Skeletal muscle tissue (tissue), 4 donors: ENCODE data around the gene GH1. TPM values are rescaled to one million over a fixed set of nuclear protein-coding genes. Genes with fewer than 3 reads are reported as not detected.
A peak's percentile ranks its signal among the peaks of the same experiment; 100 is the strongest.
"Not testable (repeated sequence)": the region's sequence is repeated elsewhere in the genome, so short reads cannot be mapped to it uniquely, and the experiment has no call there.

Experiments used
- H3K27ac ChIP-seq: one replicate; pipeline ENCODE4 v1.7.0; 2013; ENCODE audit warnings: mild to moderate bottlenecking, low read depth, low read length, inconsistent platforms
- H3K27me3 ChIP-seq, 3 donors: one replicate each; pipeline ENCODE4 v1.7.0; 2013; ENCODE audit warnings: low read length in 3 of 3; ENCODE audit not compliant: control insufficient read depth in 3 of 3, insufficient read depth in 3 of 3
- H3K36me3 ChIP-seq, 3 donors: one replicate each; pipeline ENCODE4 v1.7.0; 2013; ENCODE audit warnings: low read length in 3 of 3; ENCODE audit not compliant: control insufficient read depth in 3 of 3, insufficient read depth in 3 of 3
- H3K4me1 ChIP-seq, 3 donors: one replicate each; pipeline ENCODE4 v1.7.0; 2013; ENCODE audit warnings: low read length in 3 of 3, mild to moderate bottlenecking in 3 of 3; ENCODE audit not compliant: control insufficient read depth in 3 of 3, insufficient read depth in 3 of 3
- H3K4me3 ChIP-seq, 3 donors: one replicate each; pipeline ENCODE4 v1.7.0; 2013; ENCODE audit warnings: low read length in 3 of 3
- H3K9ac ChIP-seq, 3 donors: one replicate each; pipeline ENCODE4 v1.7.0; 2013; ENCODE audit warnings: low read length in 3 of 3, mild to moderate bottlenecking in 3 of 3, moderate library complexity in 2 of 3, low read depth in 1 of 3
- H3K9me3 ChIP-seq, 3 donors: one replicate each; pipeline ENCODE4 v1.7.0; 2013; ENCODE audit warnings: low read length in 3 of 3; ENCODE audit not compliant: control insufficient read depth in 3 of 3
- total RNA-seq: library from RNA; depleted of rRNA; stranded (reverse); fragments of >200 nt; gene quantifications from one replicate; pipeline ENCODE4 v1.2.3, GENCODE V29; 2014
- donor health status: Osteomylitis.

Gene GH1
- total RNA-seq, 1 donor from 2014 or later: not detected

DNA sequence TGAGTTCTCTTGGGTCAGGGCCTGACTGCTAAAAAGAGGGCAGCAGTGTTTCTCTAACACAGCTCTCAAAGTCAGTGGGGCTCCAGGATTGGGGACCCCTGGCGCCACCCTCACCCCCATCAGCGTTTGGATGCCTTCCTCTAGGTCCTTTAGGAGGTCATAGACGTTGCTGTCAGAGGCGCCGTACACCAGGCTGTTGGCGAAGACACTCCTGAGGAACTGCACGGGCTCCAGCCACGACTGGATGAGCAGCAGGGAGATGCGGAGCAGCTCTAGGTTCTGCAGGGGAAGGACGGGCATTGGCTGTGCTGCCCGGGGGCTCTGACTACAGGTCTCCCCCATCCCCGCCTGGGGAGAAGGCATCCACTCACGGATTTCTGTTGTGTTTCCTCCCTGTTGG, 993 bp downstream of the GH1 start:
- Histone ChIP-seq H3K27ac (no peak overlapping the region), H3K27me3 (peaks cover 0 to 5% (median 0%) of the 10 kb centered on the region in 3 donors), H3K4me1 (peaks cover 8 to 11% (median 8%) of the 10 kb centered on the region in 3 donors), H3K4me3 (no peak overlapping the region), H3K9me3 (no peaks in the 10 kb centered on the region), H3K9ac (no peak overlapping the region), H3K36me3 (no peaks in the 10 kb centered on the region)

DNA sequence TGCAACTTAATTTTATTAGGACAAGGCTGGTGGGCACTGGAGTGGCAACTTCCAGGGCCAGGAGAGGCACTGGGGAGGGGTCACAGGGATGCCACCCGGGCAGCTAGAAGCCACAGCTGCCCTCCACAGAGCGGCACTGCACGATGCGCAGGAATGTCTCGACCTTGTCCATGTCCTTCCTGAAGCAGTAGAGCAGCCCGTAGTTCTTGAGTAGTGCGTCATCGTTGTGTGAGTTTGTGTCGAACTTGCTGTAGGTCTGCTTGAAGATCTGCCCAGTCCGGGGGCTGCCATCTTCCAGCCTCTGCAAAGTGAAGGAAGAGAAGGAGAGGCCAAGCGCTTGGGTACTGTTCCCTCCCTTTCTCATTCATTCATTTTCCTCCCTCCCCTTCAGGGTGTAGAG, 1.4 kb downstream of the GH1 start:
- H3K4me1 ChIP-seq: peaks cover 8 to 11% (median 8%) of the 10 kb centered on the region in 3 donors
- H3K9ac ChIP-seq, H3K36me3 ChIP-seq, H3K27ac ChIP-seq, H3K9me3 ChIP-seq, H3K27me3 ChIP-seq, H3K4me3 ChIP-seq: not testable (repeated sequence)

DNA sequence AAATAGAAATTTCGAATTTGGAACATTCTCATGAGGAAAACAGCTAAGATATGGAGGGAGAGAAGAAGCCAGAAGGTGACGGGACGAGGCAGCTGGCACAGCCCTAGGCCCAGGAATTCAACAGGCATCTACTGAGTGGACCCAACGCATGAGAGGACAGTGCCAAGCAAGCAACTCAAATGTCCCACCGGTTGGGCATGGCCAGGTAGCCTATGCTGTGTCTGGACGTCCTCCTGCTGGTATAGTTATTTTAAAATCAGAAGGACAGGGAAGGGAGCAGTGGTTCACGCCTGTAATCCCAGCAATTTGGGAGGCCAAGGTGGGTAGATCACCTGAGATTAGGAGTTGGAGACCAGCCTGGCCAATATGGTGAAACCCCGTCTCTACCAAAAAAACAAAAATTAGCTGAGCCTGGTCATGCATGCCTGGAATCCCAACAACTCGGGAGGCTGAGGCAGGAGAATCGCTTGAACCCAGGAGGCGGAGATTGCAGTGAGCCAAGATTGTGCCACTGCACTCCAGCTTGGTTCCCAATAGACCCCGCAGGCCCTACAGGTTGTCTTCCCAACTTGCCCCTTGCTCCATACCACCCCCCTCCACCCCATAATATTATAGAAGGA, 2.0 kb downstream of the GH1 start:
- peak overlapping the region in 1 of 3 donors; percentile 57 for H3K9ac ChIP-seq
- peaks cover 8 to 11% (median 8%) of the 10 kb centered on the region in 3 donors for H3K4me1 ChIP-seq
- H3K27ac ChIP-seq: no peak overlapping the region
- no peaks in the 10 kb centered on the region for H3K36me3 ChIP-seq
- no peaks in the 10 kb centered on the region for H3K9me3 ChIP-seq
- H3K27me3 ChIP-seq: peaks cover 0 to 5% (median 0%) of the 10 kb centered on the region in 3 donors
- H3K4me3 ChIP-seq: no peak overlapping the region

DNA sequence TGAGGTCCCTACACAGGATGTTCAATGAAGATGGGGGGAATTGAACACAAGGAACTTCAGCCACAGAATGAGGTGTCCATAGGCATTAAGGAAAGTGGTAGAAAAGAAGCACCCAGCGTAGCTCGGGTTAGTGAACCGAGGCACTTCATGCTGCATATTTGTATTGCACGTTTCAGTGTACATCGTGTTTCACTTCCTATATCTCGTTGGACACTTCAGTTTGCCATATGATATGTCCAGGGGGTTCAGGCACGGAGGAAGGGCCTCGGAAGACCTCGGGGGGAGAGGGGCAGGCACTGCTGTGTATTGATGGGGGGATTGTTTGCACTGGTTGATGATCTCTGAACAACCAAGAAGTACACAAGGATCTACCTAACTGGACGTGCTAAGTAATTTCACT, 2.9 kb downstream of the GH1 start:
- not testable (repeated sequence) for H3K36me3 ChIP-seq, H3K9ac ChIP-seq, H3K27me3 ChIP-seq, H3K9me3 ChIP-seq, H3K4me3 ChIP-seq, H3K27ac ChIP-seq
- H3K4me1 ChIP-seq: peaks cover 8 to 11% (median 8%) of the 10 kb centered on the region in 3 donors

DNA sequence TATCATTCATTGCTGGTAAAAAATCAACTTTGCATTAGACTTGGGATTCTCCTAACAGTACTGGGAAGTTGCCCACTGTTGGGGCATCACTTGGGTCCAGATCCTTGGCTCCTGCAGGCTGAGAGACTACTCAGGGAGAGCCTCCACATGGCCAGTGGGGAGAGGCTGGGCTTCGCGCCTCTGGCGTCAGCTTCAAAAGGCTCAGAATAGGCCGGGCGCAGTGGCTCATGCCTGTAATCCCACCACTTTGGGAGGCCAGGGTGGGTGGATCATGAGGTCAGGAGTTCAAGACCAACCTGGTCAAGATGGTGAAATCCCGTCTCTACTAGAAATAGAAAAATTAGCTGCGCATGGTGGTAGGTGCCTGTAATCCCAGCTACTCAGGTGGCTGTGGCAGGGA, 4.2 kb downstream of the GH1 start:
- H3K4me3 ChIP-seq: no peak overlapping the region
- no peaks in the 10 kb centered on the region for H3K36me3 ChIP-seq
- no peak overlapping the region for H3K27ac ChIP-seq
- peaks cover 7 to 11% (median 8%) of the 10 kb centered on the region in 3 donors for H3K4me1 ChIP-seq
- peaks cover 0 to 12% (median 5%) of the 10 kb centered on the region in 3 donors for H3K27me3 ChIP-seq
- H3K9me3 ChIP-seq: no peaks in the 10 kb centered on the region
- H3K9ac ChIP-seq: no peak overlapping the region

DNA sequence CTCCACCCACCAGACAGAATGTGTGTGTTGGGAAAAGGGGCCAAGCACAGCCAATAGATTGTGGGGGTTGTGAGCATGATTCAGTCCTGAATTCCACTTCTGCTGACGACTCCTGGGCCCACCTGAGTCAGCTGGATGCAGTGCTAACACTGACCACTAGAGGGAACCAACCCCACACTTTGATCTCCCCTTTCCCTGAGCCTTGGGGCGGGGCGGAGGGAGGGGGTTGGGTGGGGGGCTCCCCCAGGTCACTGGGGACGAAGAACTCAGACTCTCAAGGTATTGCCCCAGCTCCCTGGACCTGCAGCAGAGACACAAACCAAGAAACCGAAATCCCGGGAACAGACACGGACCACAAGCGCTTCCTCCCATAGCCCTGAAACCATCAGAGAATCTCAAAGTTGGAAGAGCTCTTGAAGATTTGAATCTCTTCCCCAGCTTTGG, 7.0 kb downstream of the GH1 start:
- Histone ChIP-seq H3K36me3 (no peaks in the 10 kb centered on the region), H3K4me3 (no peak overlapping the region), H3K9ac (no peak overlapping the region), H3K27ac (no peak overlapping the region), H3K4me1 (peaks cover 0 to 2% (median 0%) of the 10 kb centered on the region in 3 donors), H3K27me3 (peaks cover 0 to 12% (median 2%) of the 10 kb centered on the region in 3 donors), H3K9me3 (no peaks in the 10 kb centered on the region)

DNA sequence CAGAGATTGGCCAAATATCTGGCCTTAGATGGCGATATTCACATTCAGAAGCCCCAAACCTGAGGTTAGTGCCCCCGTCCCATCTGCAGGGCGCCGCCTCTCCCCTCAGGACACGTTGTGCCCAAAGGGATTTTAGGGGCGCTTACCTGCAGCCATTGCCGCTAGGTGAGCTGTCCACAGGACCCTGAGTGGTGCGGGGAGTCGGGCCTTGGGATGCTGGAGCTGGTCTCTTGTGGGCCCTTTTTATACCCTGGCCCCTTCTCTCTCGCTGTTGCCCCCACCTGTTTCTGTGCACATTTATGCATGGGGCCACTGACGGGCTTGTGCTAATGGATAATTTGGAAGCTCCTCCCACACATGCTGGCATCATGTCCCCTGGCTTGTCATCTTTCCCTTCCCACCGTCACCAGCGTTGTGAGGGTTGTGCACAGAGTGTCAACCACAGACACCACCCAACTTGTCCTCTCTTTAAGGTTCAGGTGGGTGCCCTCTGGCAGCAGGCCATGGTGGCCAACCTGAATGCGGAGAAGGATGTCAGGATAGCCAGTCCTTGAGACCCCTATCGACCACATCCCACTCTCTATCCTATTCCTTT, 7.5 kb downstream of the GH1 start, which contains the start of gene CSHL1:
Gene CSHL1, minus strand, starts transcription at position 218 of the 595 bp plus-strand sequence. Its CDS starts 62 bp downstream, at position 156.
- Histone ChIP-seq H3K4me1 (no peaks in the 10 kb centered on the region), H3K27ac (no peak within 1 kb of the TSS), H3K9ac (no peak within 1 kb of the TSS), H3K4me3 (no peak within 1 kb of the TSS), H3K27me3 (peaks cover 0 to 12% (median 0%) of the 10 kb centered on the region in 3 donors), H3K9me3 (no peaks in the 10 kb centered on the region), H3K36me3 (no peaks in the 10 kb centered on the region)

DNA sequence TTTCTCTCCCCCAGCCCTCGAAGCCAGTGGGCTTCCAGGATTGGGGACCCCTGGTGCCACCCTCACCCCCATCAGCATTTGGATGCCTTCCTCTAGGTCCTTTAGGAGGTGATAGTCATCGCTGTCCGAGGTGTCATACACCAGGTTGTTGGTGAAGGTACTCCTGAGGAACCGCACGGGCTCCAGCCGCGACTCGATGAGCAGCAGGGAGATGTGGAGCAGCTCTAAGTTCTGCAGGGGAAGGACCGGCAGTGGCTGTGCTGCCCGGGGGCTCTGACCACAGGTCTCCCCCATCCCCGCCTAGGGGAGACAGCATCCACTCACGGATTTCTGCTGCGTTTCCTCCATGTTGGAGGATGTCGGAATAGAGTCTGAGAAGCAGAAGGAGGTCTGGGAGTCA, 8.5 kb downstream of the GH1 start:
- Histone ChIP-seq H3K4me1 (no peaks in the 10 kb centered on the region), H3K4me3 (no peak overlapping the region), H3K9ac (no peak overlapping the region), H3K27me3 (peaks cover 0 to 12% (median 0%) of the 10 kb centered on the region in 3 donors), H3K36me3 (no peaks in the 10 kb centered on the region), H3K27ac (no peak overlapping the region), H3K9me3 (no peaks in the 10 kb centered on the region)

DNA sequence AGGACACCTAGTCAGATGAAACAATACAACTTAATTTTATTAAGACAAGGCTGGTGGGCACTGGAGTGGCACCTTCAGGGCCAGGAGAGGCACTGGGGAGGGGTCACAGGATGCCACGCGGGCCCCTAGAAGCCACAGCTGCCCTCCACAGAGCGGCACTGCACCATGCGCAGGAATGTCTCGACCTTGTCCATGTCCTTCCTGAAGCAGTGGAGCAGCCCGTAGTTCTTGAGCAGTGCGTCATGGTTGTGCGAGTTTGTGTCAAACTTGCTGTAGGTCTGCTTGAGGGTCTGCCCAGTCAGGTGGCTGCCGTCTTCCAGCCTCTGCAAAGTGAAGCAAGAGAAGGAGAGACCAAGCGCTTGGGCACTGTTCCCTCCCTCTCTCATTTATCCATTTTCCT, 9.1 kb downstream of the GH1 start:
- H3K36me3 ChIP-seq: not testable (repeated sequence)

DNA sequence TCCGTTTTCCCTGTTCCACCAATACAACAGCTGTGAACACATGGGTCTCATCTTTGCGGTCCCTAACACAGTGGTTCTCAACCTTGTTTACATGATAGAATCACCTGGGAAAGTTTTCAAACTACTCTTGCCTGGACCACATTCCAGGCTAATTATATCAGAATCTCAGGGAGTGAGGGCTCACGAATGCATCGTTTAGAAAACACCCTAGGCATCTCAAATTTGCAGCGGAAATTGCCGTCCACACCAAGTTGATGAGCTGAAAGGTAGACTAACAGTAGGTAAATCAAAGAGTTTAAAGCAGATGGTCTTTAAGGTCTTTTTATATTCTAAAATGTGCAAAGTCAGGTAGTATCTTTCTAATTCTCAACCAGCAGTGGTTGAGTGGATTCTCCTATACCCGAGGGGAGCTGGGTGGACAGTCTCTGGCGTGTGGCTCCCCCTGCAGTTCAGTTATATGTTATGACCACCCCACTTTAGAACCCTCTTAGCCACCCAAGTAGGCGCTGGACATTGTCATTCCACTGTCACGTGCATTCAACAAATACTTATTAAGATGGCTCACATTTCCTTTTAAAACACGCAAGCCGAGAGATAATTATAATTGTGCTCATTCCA, 11.4 kb downstream of the GH1 start:
- H3K27ac ChIP-seq, H3K9me3 ChIP-seq, H3K4me3 ChIP-seq, H3K9ac ChIP-seq, H3K4me1 ChIP-seq, H3K36me3 ChIP-seq: not testable (repeated sequence)
- H3K27me3 ChIP-seq: peaks cover 0 to 12% (median 0%) of the 10 kb centered on the region in 3 donors

More for the DNA sequence above, 9.1 kb downstream of the GH1 start:
- peaks cover 0 to 12% (median 0%) of the 10 kb centered on the region in 3 donors for H3K27me3 ChIP-seq
- not testable (repeated sequence) for H3K27ac ChIP-seq, H3K9me3 ChIP-seq, H3K4me3 ChIP-seq, H3K9ac ChIP-seq, H3K4me1 ChIP-seq
